LNCAP (cell line): ENCODE results near the gene MEI1.
A peak's percentile ranks its signal among the peaks of the same experiment; 100 is the strongest.

Experiments
- CTCF ChIP-seq: fragments of 450-650 bp; IDR thresholded peaks from 2 replicates; pipeline ENCODE4 v1.5.1; 2017; ENCODE audit warnings: mild to moderate bottlenecking

The MEI1 gene

DNA sequence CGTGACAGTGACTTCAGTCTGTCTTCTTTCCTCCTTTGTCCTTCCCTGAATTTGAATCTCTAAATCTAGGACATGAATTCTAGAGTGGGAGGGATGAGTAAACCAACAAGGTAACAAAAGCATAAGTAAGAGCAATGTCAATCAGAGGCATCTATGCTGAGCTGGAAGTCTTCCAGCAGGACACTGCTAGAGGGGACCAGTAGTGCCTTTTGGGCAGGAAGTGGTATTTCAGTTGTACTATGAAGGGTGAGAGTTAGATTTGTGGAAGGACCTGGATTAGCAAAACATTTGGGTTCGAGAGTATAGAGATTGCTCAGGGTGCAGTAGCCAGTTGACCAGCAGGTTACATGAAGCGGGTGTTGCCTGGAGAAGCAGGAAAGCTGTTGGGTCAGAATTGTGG is 40.3 kb downstream of the MEI1 start:
- TF ChIP-seq CTCF: no peak

GRCh38 chr22:41742918-41743317 is 43.6 kb downstream of the MEI1 start:
- no peak for TF ChIP-seq CTCF

DNA sequence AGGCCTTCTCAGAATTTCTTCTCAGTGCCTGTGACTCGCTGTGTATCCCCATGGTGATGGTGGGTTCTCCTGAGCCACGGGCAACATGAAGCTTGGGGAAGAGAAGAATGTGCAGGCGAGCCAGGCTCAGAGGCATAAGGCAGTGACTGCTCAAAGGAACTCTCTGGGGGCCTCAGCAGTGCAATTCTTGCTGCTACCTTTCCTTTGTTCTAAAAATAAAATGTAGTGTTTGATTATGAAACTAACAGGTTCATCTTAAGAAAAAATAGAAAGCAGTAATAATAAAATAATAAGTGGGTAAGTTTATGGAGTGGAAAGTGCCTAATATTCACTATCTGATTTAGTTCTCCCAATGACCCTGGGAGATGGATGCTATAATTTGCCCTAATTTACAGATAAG is 46.7 kb downstream of the MEI1 start:
- TF ChIP-seq CTCF: no peak

DNA sequence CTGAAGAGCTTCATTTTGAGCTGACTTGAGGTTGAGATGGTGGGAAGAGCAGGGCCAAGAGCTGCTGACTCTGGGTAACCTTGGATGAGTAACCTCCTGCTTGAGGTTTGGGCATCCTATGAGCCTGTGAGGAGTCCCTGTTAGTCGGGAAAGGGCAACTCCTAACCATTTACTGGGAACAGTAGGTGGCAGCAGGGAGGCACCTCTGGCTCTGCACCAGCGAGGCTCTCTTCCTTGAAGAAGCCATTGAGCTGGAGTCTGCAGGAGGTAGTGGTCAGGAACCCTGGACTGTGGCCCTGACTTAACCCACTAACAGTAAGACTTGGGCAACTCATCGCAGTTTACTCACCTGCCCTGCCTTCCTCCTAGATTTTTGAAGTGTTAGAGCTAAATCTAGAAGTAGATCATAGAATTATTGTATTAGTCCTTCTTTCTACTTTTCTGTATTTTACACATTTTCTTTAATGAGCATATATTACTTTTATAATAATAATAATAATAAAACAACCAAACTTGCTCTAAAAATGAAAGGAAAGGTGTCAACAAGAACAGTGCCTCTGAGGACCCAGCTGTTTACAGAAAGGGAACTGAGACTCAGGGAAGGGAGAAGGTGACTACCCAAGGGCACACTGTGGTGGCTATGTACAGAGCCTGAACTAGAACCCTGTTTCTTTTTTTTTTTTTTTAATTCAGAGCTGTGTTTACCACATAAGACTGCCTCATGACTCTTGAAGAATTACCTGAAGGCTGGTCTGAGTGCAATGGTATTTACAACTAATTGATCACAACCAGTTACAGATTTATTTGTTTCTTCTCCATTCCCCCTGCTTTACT is 47.5 kb downstream of the MEI1 start:
- TF ChIP-seq CTCF: peak; percentile 79

- no peak for TF ChIP-seq CTCF
Observed at GRCh38 chr22:41752011-41752970, 53.0 kb downstream of the MEI1 start.

GRCh38 chr22:41753984-41754383 is 54.7 kb downstream of the MEI1 start:
- TF ChIP-seq CTCF: no peak

DNA sequence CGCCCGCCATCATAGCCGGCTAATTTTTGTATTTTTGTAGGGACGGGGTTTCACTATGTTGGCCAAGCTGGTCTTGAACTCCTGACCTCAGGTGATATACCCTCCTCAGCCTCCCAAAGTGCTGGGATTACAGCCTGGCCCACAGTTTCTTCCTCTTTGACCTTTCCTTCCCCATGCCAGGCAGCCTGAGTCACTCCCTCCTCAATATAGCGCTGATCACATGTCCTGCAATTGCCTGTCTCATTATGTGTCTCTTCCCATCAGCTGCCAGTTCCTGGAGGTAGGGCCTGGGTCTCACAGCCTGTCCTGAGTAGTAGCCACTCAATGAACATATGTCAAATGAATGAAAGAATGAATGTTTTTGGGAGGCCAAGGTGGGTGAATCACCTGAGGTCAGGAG is 58.2 kb downstream of the MEI1 start:
- no peak for TF ChIP-seq CTCF
